ENCODE data around the gene AARSD1.
"Not testable (repeated sequence)": the region's sequence is repeated elsewhere in the genome, so short reads cannot be mapped to it uniquely, and the experiment has no call there.

The AARSD1 gene

GRCh38 chr17:42919522-42920077 is 44.7 kb downstream of the AARSD1 start:
- not testable (repeated sequence) for DNase-seq

- DNase-seq = no peak
These were observed 45.2 kb downstream of the AARSD1 start for GRCh38 chr17:42918902-42919521.

GRCh38 chr17:42917236-42917603 is 47.0 kb downstream of the AARSD1 start:
- DNase-seq = no peak

- not testable (repeated sequence) for DNase-seq
These were observed 47.6 kb downstream of the AARSD1 start for GRCh38 chr17:42916388-42917235.

GRCh38 chr17:42915288-42915687 is 49.0 kb downstream of the AARSD1 start:
- not testable (repeated sequence) for DNase-seq

- DNase-seq = no peak
These were observed 50.2 kb downstream of the AARSD1 start for GRCh38 chr17:42913981-42914617.

- no peak for DNase-seq
These were observed 50.7 kb downstream of the AARSD1 start for GRCh38 chr17:42913522-42913921.

GRCh38 chr17:42908872-42909700 is 55.2 kb downstream of the AARSD1 start:
- DNase-seq = no peak

GRCh38 chr17:42906772-42907446 is 57.3 kb downstream of the AARSD1 start:
- DNase-seq = no peak

- DNase-seq = no peak
These were observed 60.2 kb downstream of the AARSD1 start for GRCh38 chr17:42904110-42904469.

GRCh38 chr17:42901535-42902229 is 62.6 kb downstream of the AARSD1 start:
- no peak for DNase-seq

Data from effector CD8-positive, alpha-beta T cell (primary cell).